Measurements from ENCODE around the gene TMA7.

DNA sequence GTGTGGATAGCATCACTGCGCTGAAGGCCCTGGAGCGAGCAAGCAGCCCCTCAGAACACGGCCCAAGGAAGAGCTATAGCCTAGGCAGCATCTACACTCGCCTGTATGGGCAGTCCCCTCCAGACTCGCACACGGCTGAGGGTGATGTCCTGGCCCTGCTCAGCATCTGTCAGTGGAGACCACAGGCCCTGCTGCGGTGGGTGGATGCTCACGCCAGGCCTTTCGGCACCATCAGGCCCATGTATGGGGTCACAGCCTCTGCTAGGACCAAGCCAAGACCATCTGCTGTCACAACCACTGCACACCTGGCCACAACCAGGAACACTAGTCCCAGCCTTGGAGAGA, 27.0 kb downstream of the TMA7 start:
- TF ChIP-seq, protein P1, sequence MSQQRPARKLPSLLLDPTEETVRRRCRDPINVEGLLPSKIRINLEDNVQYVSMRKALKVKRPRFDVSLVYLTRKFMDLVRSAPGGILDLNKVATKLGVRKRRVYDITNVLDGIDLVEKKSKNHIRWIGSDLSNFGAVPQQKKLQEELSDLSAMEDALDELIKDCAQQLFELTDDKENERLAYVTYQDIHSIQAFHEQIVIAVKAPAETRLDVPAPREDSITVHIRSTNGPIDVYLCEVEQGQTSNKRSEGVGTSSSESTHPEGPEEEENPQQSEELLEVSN (IDR thresholded peaks at IDR 0.05; ENCODE audit: borderline replicate concordance, low read depth), result no peak
- TF ChIP-seq, protein P2, sequence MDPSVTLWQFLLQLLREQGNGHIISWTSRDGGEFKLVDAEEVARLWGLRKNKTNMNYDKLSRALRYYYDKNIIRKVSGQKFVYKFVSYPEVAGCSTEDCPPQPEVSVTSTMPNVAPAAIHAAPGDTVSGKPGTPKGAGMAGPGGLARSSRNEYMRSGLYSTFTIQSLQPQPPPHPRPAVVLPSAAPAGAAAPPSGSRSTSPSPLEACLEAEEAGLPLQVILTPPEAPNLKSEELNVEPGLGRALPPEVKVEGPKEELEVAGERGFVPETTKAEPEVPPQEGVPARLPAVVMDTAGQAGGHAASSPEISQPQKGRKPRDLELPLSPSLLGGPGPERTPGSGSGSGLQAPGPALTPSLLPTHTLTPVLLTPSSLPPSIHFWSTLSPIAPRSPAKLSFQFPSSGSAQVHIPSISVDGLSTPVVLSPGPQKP (IDR thresholded peaks at IDR 0.05; ENCODE audit: low read depth, low read length), result no peak
- no peak for TF ChIP-seq CHD2 (IDR thresholded peaks at IDR 0.05; ENCODE audit: low read length, partially characterized antibody)
